K562 (cell line): ENCODE measurements around the gene RBM20. TPM values are rescaled to one million over a fixed set of nuclear protein-coding genes. Genes with fewer than 3 reads are reported as not detected.

Experiments
- ATF4 ChIP-seq: fragments of 450-650 bp; formaldehyde crosslinking; IDR thresholded peaks from 2 replicates; pipeline ENCODE4 v1.4.0; 2022; ENCODE audit warnings: mild to moderate bottlenecking, moderate library complexity
- CREB3 ChIP-seq: fragments of 450-650 bp; conservative IDR thresholded peaks from 2 replicates; pipeline ENCODE4 v1.6.1; 2016; ENCODE audit warnings: missing genetic modification characterization, low read depth, mild to moderate bottlenecking, missing compliant biosample characterization, moderate library complexity
- DLX4 ChIP-seq: fragments of 250-450 bp; sonication (Bioruptor Pico); IDR thresholded peaks from 2 replicates; pipeline ENCODE4 v1.6.1; 2021; ENCODE audit warnings: mild to moderate bottlenecking
- HMG20B ChIP-seq: fragments of 250-450 bp; sonication (Bioruptor Pico); IDR thresholded peaks from 2 replicates; pipeline ENCODE4 v1.5.0; 2021; ENCODE audit warnings: mild to moderate bottlenecking
- HMGN3 ChIP-seq: IDR thresholded peaks from 2 replicates; pipeline ENCODE4 v1.6.1; 2011; ENCODE audit warnings: borderline replicate concordance, low read depth, mild to moderate bottlenecking, mixed read lengths, low read length; ENCODE audit not compliant: insufficient read length; ENCODE audit errors: extremely low read depth
- HNRNPLL ChIP-seq: fragments of 200-400 bp; formaldehyde crosslinking; IDR thresholded peaks from 2 replicates; pipeline ENCODE4 v1.6.1; 2017; ENCODE audit warnings: low read length, low read depth, mild to moderate bottlenecking; ENCODE audit not compliant: poor library complexity, severe bottlenecking
- KDM5B ChIP-seq: fragments of 200-600 bp; sonication (generic); IDR thresholded peaks from 2 replicates; pipeline ENCODE4 v1.6.1; 2012; ENCODE audit warnings: low read depth, mild to moderate bottlenecking, moderate library complexity, low read length, control low read depth, inconsistent platforms; ENCODE audit not compliant: insufficient replicate concordance
- MCM2 ChIP-seq: fragments of 450-650 bp; IDR thresholded peaks from 2 replicates; pipeline ENCODE4 v1.6.1; 2017; ENCODE audit warnings: low read depth, mild to moderate bottlenecking
- RBM25 ChIP-seq: fragments of 200-400 bp; formaldehyde crosslinking; IDR thresholded peaks from 2 replicates; pipeline ENCODE4 v1.6.1; 2018; ENCODE audit warnings: low read length, low read depth, moderate library complexity; ENCODE audit not compliant: severe bottlenecking
- SMARCE1 ChIP-seq: fragments of 450-650 bp; IDR thresholded peaks from 2 replicates; pipeline ENCODE4 v1.7.1; 2016; ENCODE audit warnings: mild to moderate bottlenecking
- TAL1 ChIP-seq: fragments of 450-650 bp; IDR thresholded peaks from 2 replicates; pipeline ENCODE4 v1.6.1; 2016; ENCODE audit warnings: mild to moderate bottlenecking
- TARDBP ChIP-seq: fragments of 450-650 bp; IDR thresholded peaks from 2 replicates; pipeline ENCODE4 v1.6.1; 2016
- TRIM28 ChIP-seq: fragments of 450-650 bp; IDR thresholded peaks from 2 replicates; pipeline ENCODE4 v1.6.1; 2017
- ZFX ChIP-seq: sonication (generic); formaldehyde crosslinking; IDR thresholded peaks from 2 replicates; pipeline ENCODE4 v1.8.0; 2022; ENCODE audit warnings: mild to moderate bottlenecking, missing genetic modification reagents, moderate library complexity
- ZNF140 ChIP-seq: fragments of 250-450 bp; sonication (Bioruptor Pico); IDR thresholded peaks from 2 replicates; pipeline ENCODE4 v1.8.0; 2021; ENCODE audit warnings: moderate library complexity, mild to moderate bottlenecking, inconsistent platforms
- polyA plus RNA-seq, 8 experiments: library from polyadenylated mRNA; depleted of rRNA in 4 of 8; stranded (reverse) in 5 of 8; unstranded in 3 of 8; fragments of >200 nt; fragmentation: Nextera tagmentation in 2 of 8; fragmentation: Illumina TruSeq in 1 of 8; extraction: Ambion mirVana in 2 of 8; extraction: Trizol in 1 of 8; gene quantifications; 2 replicates each; pipeline versions ENCODE4 v1.2.1 to v1.2.3, GENCODE V29; 2011 to 2014; ENCODE audit warnings: inconsistent platforms in 1 of 8, missing spikeins in 1 of 8
- total RNA-seq, 7 experiments: library from RNA; depleted of rRNA in 6 of 7; stranded (reverse); fragments of >200 nt in 6 of 7; fragmentation: Illumina TruSeq in 2 of 7; extraction: Trizol in 2 of 7; gene quantifications; 2 replicates each; pipeline versions ENCODE4 v1.2.1 to v1.2.3, GENCODE V29; 2011 to 2021; ENCODE audit warnings: low replicate concordance in 1 of 7

Gene RBM20
- total and polyA plus RNA-seq, 9 of the 15 experiments (the other 6 are each of a cell fraction or from before 2014, with no cell fraction given): 0.63 to 5.7 (median 3.2) TPM

- TF ChIP-seq TARDBP: no peak
- no peak for TF ChIP-seq RBM25
- no peak for TF ChIP-seq MCM2
- TF ChIP-seq ZFX (CRISPR knock-in tag): no peak
- no peak for TF ChIP-seq HNRNPLL
- TF ChIP-seq HMG20B (CRISPR knock-in tag): no peak
- no peak for TF ChIP-seq TAL1
- TF ChIP-seq CREB3: no peak
- no peak for TF ChIP-seq DLX4 (CRISPR knock-in tag)
- TF ChIP-seq ATF4: no peak
- peak; percentile 51; the same call in 1 of the 2 replicates for TF ChIP-seq SMARCE1
- TF ChIP-seq TRIM28: no peak
- TF ChIP-seq KDM5B: no peak
- no peak for TF ChIP-seq ZNF140 (CRISPR knock-in tag)
- TF ChIP-seq HMGN3: no peak
- TF ChIP-seq, all 486 proteins: peak for 25
Measured at GRCh38 chr10:110885932-110886674, 242.0 kb downstream of the RBM20 start (continued).
